ENCODE measurements around the gene NOL11.

- TF ChIP-seq POLR2A (IDR thresholded peaks at IDR 0.05; ENCODE audit: low read depth, low read length) = no peak
- TF ChIP-seq CTCF (IDR thresholded peaks at IDR 0.05; ENCODE audit: extremely low read depth in 1 of 2, insufficient read depth in 1 of 2, low read depth in 1 of 2, low read length in 2 of 2) = no peak
- no peak for TF ChIP-seq POLR2AphosphoS5 (IDR thresholded peaks at IDR 0.05; ENCODE audit: insufficient read depth, low read depth, low read length)
- no peak for TF ChIP-seq MYC (IDR thresholded peaks at IDR 0.05; ENCODE audit: low read depth, low read length)
- TF ChIP-seq EZH2 (IDR thresholded peaks at IDR 0.05; ENCODE audit: borderline replicate concordance, low read depth, low read length, severe bottlenecking) = no peak
- TF ChIP-seq GATA2 (IDR thresholded peaks at IDR 0.05; ENCODE audit: insufficient read depth, insufficient read length, low read depth, low read length) = no peak
Measured at GRCh38 chr17:67712375-67712774, 5.4 kb upstream of the NOL11 start.
